Measurements from ENCODE around the gene SPINDOC. TPM values are rescaled to one million over a fixed set of nuclear protein-coding genes. Genes with fewer than 3 reads are reported as not detected.

Gene SPINDOC
- polyA plus RNA-seq, 1 of the 3 experiments (the other 2 are of a cell fraction), result 45.0 TPM

DNA sequence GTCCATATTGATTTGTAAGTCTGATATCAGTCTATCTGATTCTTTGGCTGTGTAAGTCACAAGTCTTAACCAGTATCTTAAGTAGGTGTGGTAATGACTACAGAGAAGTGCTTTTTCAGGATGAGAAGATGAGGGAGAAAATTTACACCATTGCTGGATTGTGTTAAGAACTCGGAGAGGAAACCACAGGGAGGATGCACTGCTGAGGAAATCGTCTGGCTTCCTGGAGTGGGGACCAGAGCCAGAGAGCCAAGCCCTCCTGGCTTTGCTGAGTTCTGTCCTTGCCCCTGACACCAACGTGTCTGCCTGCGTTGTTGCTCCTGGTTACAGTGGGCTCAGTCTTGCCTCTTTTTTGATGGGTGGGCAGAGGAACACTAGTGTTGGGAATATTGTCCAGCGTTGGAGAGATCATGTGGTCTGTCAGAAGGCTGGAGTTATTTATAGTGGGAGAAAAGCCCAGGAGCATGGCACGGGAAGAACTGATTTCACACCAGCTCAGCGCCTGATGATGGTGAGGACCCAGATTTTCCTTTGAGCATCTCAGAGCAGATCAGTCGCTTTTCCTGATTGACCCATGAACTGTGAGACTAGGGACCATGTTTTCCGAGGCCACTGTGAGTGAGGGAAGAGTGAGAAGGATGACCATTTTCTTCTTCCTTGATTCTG lies 55.3 kb downstream of the SPINDOC start (continued):
- no peak for TF ChIP-seq EP300 (IDR thresholded peaks at IDR 0.05; ENCODE audit: borderline replicate concordance in 1 of 2, low read depth in 1 of 2, low read length in 1 of 2)

DNA sequence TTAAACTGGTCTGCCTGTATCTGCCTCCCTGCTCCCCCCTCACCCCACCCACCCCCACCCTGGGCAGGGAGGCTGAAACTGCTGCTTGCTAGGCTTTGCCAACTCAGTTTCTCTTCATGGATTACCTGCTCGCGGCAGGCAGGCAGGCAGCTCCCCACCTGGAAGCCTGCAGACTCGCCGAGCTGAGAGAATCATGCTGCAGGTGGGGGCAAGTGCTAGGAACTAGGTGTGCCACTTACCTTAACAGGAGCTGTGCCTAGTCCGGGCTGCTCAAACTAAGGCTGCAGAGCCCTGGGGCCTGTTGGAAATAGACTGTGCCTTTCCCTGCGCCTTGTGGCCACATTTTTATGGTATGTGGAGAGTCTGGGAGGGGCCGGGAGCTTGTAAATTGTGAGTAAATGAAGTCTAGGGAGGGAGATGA lies 55.9 kb downstream of the SPINDOC start:
- peaks cover 27 to 34% of the 10 kb centered on the region in 2 experiments; a peak in 3 of 4 replicates for H3K4me1 ChIP-seq (ENCODE audit: control insufficient read depth in 1 of 2, insufficient read depth in 2 of 2, low read depth in 1 of 2, low read length in 1 of 2)
- TF ChIP-seq POLR2AphosphoS5 (IDR thresholded peaks at IDR 0.05; ENCODE audit: low read depth, low read length) (no peak), FOXM1 (IDR thresholded peaks at IDR 0.05; ENCODE audit: low read depth) (no peak), RCOR1 (IDR thresholded peaks at IDR 0.05; ENCODE audit: low read length) (no peak)
- no peaks in the 10 kb centered on the region for H3K27me3 ChIP-seq (ENCODE audit: insufficient read depth)
- WGBS (ENCODE audit: low lambda C conversion rate), result 96% methylated on average over 4 of the region's 7 CpGs
- no peak overlapping the region for H3K27ac ChIP-seq (ENCODE audit: low read depth in 2 of 2, low read length in 1 of 2)
- peaks cover 74% of the 10 kb centered on the region for H3K79me2 ChIP-seq (ENCODE audit: insufficient read depth)
- H3F3A ChIP-seq (replicated peaks; ENCODE audit: insufficient read depth), result no peaks in the 10 kb centered on the region
- DNase-seq, result no peak
- ChIA-PET POLR2A (no interaction called here), CTCF (interaction anchor here (1.4 to 5.4 kb wide), 2 partner anchors 31 to 77 kb away, joined by 4 to 23 read pairs; partner anchors contain the start of gene MARK2)
- peaks cover 87% of the 10 kb centered on the region for H4K20me1 ChIP-seq (ENCODE audit: insufficient read depth)
- no peak overlapping the region for H3K4me3 ChIP-seq (ENCODE audit: low read depth in 2 of 2, low read length in 1 of 2)
- H3K9me3 ChIP-seq, result no peaks in the 10 kb centered on the region
- H3K9me2 ChIP-seq, result no peaks in the 10 kb centered on the region
- no peak overlapping the region for H3K4me2 ChIP-seq
- no peak overlapping the region for H2AFZ ChIP-seq (ENCODE audit: low read depth)
- no peak overlapping the region for H3K9ac ChIP-seq
- peaks cover 0 to 3% of the 10 kb centered on the region in 2 experiments for H3K36me3 ChIP-seq (replicated peaks in 1 of 2; ENCODE audit: control insufficient read depth in 1 of 2, insufficient read depth in 2 of 2, low read length in 1 of 2)

DNA sequence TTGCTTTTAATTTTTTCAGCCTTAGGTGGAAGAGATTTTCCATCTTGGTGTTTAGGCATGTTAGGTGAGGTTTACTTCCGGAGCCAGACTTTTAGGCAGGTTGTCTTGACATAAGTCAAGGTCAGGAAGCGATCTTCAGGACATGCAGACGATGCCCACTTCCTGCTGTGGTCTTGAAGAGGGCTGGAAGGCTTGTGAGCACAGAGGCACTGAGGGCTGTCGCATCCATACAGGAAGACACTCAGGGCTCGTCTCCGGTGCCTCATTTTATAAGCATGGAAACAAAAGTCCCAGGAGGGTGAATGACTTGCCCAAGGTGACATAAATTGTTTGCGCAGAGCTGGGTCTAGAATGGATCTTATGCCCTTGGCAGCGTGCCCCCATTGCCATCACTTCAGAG lies 56.4 kb downstream of the SPINDOC start:
- Histone ChIP-seq H4K20me1 (ENCODE audit: insufficient read depth) (peaks cover 92% of the 10 kb centered on the region), H3K9ac (no peak overlapping the region), H3K9me3 (no peaks in the 10 kb centered on the region), H3K27ac (ENCODE audit: low read depth in 2 of 2, low read length in 1 of 2) (no peak overlapping the region), H3K4me1 (ENCODE audit: control insufficient read depth in 1 of 2, insufficient read depth in 2 of 2, low read depth in 1 of 2, low read length in 1 of 2) (peaks cover 27 to 34% of the 10 kb centered on the region in 2 experiments; a peak in 3 of 4 replicates), H3K4me3 (ENCODE audit: low read depth in 2 of 2, low read length in 1 of 2) (no peak overlapping the region), H3K9me2 (no peaks in the 10 kb centered on the region), H3K4me2 (no peak overlapping the region), H3K27me3 (ENCODE audit: insufficient read depth) (no peaks in the 10 kb centered on the region), H3K79me2 (ENCODE audit: insufficient read depth) (peaks cover 76% of the 10 kb centered on the region), H3K36me3 (replicated peaks in 1 of 2; ENCODE audit: control insufficient read depth in 1 of 2, insufficient read depth in 2 of 2, low read length in 1 of 2) (peaks cover 0 to 3% of the 10 kb centered on the region in 2 experiments), H2AFZ (ENCODE audit: low read depth) (no peak overlapping the region), H3F3A (replicated peaks; ENCODE audit: insufficient read depth) (no peaks in the 10 kb centered on the region)
- ChIA-PET POLR2A (no interaction called here), CTCF (interaction anchor here (1.0 to 5.4 kb wide), 4 partner anchors 13 to 101 kb away, joined by 3 to 23 read pairs (median 4); partner anchors contain the start of genes MARK2 and ZFTA)
- no peak for DNase-seq
- 91% methylated on average over 8 of the region's 8 CpGs for WGBS (ENCODE audit: low lambda C conversion rate)
- TF ChIP-seq POLR2AphosphoS5 (IDR thresholded peaks at IDR 0.05; ENCODE audit: low read depth, low read length) (no peak), NRF1 (IDR thresholded peaks at IDR 0.05; ENCODE audit: low read depth, low read length) (no peak), GATA2 (CRISPR knock-in tag; IDR thresholded peaks at IDR 0.05) (no peak)
- TF ChIP-seq, protein P1, sequence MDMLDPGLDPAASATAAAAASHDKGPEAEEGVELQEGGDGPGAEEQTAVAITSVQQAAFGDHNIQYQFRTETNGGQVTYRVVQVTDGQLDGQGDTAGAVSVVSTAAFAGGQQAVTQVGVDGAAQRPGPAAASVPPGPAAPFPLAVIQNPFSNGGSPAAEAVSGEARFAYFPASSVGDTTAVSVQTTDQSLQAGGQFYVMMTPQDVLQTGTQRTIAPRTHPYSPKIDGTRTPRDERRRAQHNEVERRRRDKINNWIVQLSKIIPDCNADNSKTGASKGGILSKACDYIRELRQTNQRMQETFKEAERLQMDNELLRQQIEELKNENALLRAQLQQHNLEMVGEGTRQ (IDR thresholded peaks at IDR 0.05; ENCODE audit: borderline replicate concordance, low read depth, low read length), result no peak
